ENCODE data around the gene NTN5.

The NTN5 gene

DNA sequence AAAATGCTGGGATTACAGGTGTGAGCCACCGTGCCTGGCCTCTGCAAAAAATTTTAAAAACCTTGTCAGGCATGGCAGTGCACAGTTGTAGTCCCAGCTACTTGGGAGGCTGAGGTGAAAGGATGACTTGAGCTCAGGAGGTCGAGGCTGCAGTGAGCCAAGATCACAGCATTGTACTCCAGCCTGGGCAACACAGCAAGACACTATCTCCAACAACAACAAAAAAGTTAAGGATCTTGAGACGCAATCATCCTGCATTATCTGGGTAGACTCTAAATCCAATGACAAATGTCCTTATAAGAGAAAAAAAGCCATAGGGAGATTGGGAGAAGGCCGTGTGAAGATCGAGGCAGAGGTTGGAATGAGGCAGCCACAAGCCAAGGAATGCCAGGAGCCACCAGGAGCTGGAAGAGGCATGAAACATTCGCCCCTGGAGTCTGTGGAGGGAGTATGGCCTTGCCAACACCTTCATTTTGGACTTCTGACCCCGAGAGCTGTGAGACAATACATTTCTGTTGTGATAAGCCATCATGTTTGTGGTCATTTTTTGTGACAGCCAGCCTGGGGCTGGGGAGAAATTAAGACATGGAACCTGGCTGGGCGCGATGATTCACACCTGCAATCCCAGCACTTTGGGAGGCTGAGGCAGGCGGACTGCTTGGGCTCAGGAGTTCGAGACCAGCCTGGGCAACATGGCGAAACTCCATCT is 21.7 kb downstream of the NTN5 start:
- ATAC-seq (replicated peaks), result no peak
- no peaks in the 10 kb centered on the region for H3K36me3 Mint-ChIP-seq
- peak overlapping the region; percentile 27 for H3K27ac Mint-ChIP-seq
- no peak for DNase-seq
- H3K4me1 Mint-ChIP-seq, result peaks cover 22 to 26% of the 10 kb centered on the region in 2 donors
- H3K27me3 Mint-ChIP-seq, result no peaks in the 10 kb centered on the region
- no peak overlapping the region for H3K4me3 Mint-ChIP-seq
- H3K9me3 Mint-ChIP-seq, result no peaks in the 10 kb centered on the region

- H3K4me1 Mint-ChIP-seq, result peaks cover 32 to 45% of the 10 kb centered on the region in 2 donors
- no peaks in the 10 kb centered on the region for H3K36me3 Mint-ChIP-seq
- no peak for ATAC-seq (replicated peaks)
- no peaks in the 10 kb centered on the region for H3K27me3 Mint-ChIP-seq
- H3K27ac Mint-ChIP-seq, result peak overlapping the region; percentile 60
- H3K9me3 Mint-ChIP-seq, result no peaks in the 10 kb centered on the region
- peak overlapping the region in 1 of 2 donors; percentile 19 for H3K4me3 Mint-ChIP-seq
- no peak for DNase-seq
These were observed 24.7 kb downstream of the NTN5 start for GRCh38 chr19:48648134-48648533.

DNA sequence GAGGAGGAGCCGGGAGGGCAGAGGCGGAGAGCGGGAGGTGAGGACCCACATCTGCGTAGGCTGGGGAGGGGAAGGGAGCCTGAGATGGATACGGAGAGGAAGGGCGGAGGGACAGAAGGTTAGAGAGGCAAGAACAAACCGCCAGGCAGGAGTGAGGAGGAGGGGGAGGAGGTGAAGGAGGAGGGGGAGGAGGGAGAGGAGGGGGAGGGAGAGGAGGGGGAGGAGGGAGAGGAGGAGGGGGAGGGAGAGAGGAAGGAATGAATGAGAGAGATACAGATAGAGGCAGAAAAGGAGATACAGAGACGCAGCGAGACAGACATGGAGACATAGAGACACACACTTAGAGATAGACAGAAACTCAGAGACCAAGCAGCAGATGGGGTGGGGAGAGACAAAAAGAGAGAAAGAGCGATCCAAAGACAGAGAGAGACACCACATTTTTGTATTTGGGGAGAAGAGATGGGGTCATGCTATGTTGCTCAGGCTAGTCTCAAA is 26.0 kb downstream of the NTN5 start:
- Mint-ChIP-seq H3K27me3 (no peaks in the 10 kb centered on the region), H3K4me1 (peaks cover 30 to 38% of the 10 kb centered on the region in 2 donors), H3K36me3 (no peaks in the 10 kb centered on the region), H3K27ac (peak overlapping the region; percentile 53), H3K4me3 (peak overlapping the region; percentile 80 to 89), H3K9me3 (no peaks in the 10 kb centered on the region)
- ATAC-seq (replicated peaks) (no peak), DNase-seq (no peak)

GRCh38 chr19:48646001-48646721 is 26.7 kb downstream of the NTN5 start, which contains the start of gene CA11:
Gene CA11 (minus strand): TSS chr19:48646187. CDS start chr19:48645632, 555 bp downstream.
- H3K27me3 Mint-ChIP-seq, result no peaks in the 10 kb centered on the region
- H3K4me1 Mint-ChIP-seq, result peaks cover 28 to 38% of the 10 kb centered on the region in 2 donors
- DNase-seq, result peak; percentile 91
- peak within 1 kb of the TSS; percentile 80 to 89 for H3K4me3 Mint-ChIP-seq
- H3K9me3 Mint-ChIP-seq, result no peaks in the 10 kb centered on the region
- peak within 1 kb of the TSS; percentile 72 for H3K27ac Mint-ChIP-seq
- peak; percentile 80 to 86 for ATAC-seq (replicated peaks)
- peaks cover 0 to 2% of the 10 kb centered on the region in 2 donors for H3K36me3 Mint-ChIP-seq

- Mint-ChIP-seq H3K9me3 (no peaks in the 10 kb centered on the region), H3K27me3 (no peaks in the 10 kb centered on the region), H3K4me1 (peaks cover 25 to 38% of the 10 kb centered on the region in 2 donors), H3K27ac (peak overlapping the region; percentile 72), H3K4me3 (peak overlapping the region; percentile 80 to 89), H3K36me3 (peaks cover 0 to 2% of the 10 kb centered on the region in 2 donors)
- DNase-seq (no peak), ATAC-seq (replicated peaks) (no peak)
These were observed 27.2 kb downstream of the NTN5 start for GRCh38 chr19:48645620-48646000.

- Mint-ChIP-seq H3K4me3 (peak overlapping the region; percentile 80 to 89), H3K9me3 (no peaks in the 10 kb centered on the region), H3K27me3 (no peaks in the 10 kb centered on the region), H3K27ac (peak overlapping the region; percentile 72), H3K4me1 (peaks cover 26 to 39% of the 10 kb centered on the region in 2 donors), H3K36me3 (peaks cover 0 to 3% of the 10 kb centered on the region in 2 donors)
- ATAC-seq (replicated peaks) (peak; percentile 77 to 81), DNase-seq (peak; percentile 62)
These were observed 27.8 kb downstream of the NTN5 start for GRCh38 chr19:48644839-48645619.

DNA sequence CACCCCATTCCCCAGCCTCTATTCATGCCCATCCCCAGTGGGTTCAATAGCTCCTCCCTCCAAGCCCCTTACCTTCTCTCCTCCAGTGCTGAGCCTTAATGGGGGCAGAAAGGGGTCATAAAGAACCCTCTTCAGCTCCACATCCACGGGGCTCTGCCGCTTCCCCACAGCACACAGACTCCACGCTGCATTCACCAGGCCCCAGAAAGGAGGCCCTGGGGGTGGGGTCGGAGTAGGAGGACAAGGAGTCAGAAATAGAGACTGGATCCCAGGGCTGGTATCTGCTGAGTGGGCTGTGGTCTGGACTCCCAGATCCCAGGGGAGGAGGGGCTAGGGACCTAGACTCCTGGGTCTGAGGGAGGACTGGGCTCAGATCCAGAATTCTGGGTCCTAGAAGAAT is 28.5 kb downstream of the NTN5 start:
- H3K4me1 Mint-ChIP-seq, result peaks cover 30 to 40% of the 10 kb centered on the region in 2 donors
- no peak overlapping the region for H3K27ac Mint-ChIP-seq
- H3K27me3 Mint-ChIP-seq, result no peaks in the 10 kb centered on the region
- no peak for ATAC-seq (replicated peaks)
- H3K36me3 Mint-ChIP-seq, result peaks cover 0 to 5% of the 10 kb centered on the region in 2 donors
- no peaks in the 10 kb centered on the region for H3K9me3 Mint-ChIP-seq
- no peak for DNase-seq
- no peak overlapping the region for H3K4me3 Mint-ChIP-seq

GRCh38 chr19:48642862-48643261 is 30.0 kb downstream of the NTN5 start:
- H3K9me3 Mint-ChIP-seq, result peaks cover 8 to 9% of the 10 kb centered on the region in 2 donors
- peaks cover 38 to 52% of the 10 kb centered on the region in 2 donors for H3K4me1 Mint-ChIP-seq
- H3K27ac Mint-ChIP-seq, result peak overlapping the region; percentile 81
- DNase-seq (no peak), ATAC-seq (replicated peaks) (no peak)
- H3K4me3 Mint-ChIP-seq, result no peak overlapping the region
- no peaks in the 10 kb centered on the region for H3K27me3 Mint-ChIP-seq
- H3K36me3 Mint-ChIP-seq, result peaks cover 3 to 16% of the 10 kb centered on the region in 2 donors

- Mint-ChIP-seq H3K27ac (no peak overlapping the region), H3K27me3 (no peaks in the 10 kb centered on the region), H3K4me3 (no peak overlapping the region), H3K4me1 (peaks cover 36 to 53% of the 10 kb centered on the region in 2 donors), H3K36me3 (peaks cover 3 to 16% of the 10 kb centered on the region in 2 donors), H3K9me3 (peaks cover 8 to 9% of the 10 kb centered on the region in 2 donors)
- ATAC-seq (replicated peaks), result no peak
- no peak for DNase-seq
These were observed 31.0 kb downstream of the NTN5 start for GRCh38 chr19:48641850-48642249.

DNA sequence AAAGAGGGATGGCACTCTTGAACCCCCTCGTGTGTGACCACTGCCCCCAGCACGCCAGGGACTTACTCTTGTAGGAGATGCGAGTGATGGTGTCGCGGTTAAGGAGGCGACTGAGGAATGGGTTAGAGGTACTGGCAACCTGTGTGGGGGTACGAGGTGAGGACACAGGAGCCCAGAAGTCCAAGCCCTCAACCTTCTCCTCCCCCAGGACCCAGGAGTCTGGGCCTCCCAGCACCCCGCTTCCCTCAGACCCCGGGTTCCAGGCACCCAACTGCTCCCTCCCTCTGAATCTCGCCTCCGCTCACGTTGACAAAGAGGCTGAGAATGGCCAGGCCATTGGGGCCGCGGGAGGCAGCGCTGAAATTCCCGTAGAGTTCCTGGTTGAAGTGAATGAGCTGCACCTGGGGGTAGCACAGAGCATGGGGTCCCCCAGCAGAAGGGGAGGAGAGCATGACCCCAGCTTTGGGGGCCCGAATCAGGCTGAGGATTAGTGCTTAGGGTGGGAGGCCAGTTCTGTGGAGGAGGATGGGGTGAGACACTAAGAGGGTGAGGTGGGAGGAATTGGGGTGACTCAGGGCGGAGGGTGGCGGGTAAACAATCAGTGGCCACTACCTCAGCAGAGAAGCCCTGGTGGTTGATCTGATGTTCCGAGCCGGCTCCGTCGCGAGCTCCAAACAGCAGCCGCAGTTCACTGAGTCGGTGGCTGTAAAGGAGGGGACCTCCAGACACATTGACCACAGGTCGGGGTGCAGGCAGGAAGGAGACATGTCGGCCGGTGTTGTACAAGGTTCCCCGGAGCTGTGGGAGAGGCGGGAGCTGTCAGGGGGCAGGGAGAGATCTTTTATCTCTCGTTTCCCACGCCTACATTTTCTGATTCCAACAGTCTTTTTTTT is 33.1 kb downstream of the NTN5 start:
- Mint-ChIP-seq H3K27me3 (no peaks in the 10 kb centered on the region), H3K4me3 (peak overlapping the region; percentile 58 to 92), H3K9me3 (peaks cover 8 to 9% of the 10 kb centered on the region in 2 donors), H3K27ac (peak overlapping the region; percentile 99), H3K4me1 (peaks cover 33 to 49% of the 10 kb centered on the region in 2 donors), H3K36me3 (peaks cover 5 to 16% of the 10 kb centered on the region in 2 donors)
- no peak for ATAC-seq (replicated peaks)
- DNase-seq, result no peak

GRCh38 chr19:48638831-48639381 is 33.9 kb downstream of the NTN5 start:
- H3K36me3 Mint-ChIP-seq, result peaks cover 5 to 16% of the 10 kb centered on the region in 2 donors
- H3K9me3 Mint-ChIP-seq, result peaks cover 8 to 9% of the 10 kb centered on the region in 2 donors
- peaks cover 35 to 51% of the 10 kb centered on the region in 2 donors for H3K4me1 Mint-ChIP-seq
- no peaks in the 10 kb centered on the region for H3K27me3 Mint-ChIP-seq
- peak overlapping the region; percentile 99 for H3K27ac Mint-ChIP-seq
- no peak for ATAC-seq (replicated peaks)
- peak overlapping the region; percentile 88 to 92 for H3K4me3 Mint-ChIP-seq
- no peak for DNase-seq

GRCh38 chr19:48637948-48638830 is 34.6 kb downstream of the NTN5 start:
- ATAC-seq (replicated peaks), result peak; percentile 30 to 44
- Mint-ChIP-seq H3K27me3 (no peaks in the 10 kb centered on the region), H3K4me1 (peaks cover 40 to 58% of the 10 kb centered on the region in 2 donors), H3K4me3 (peak overlapping the region; percentile 88 to 92), H3K27ac (peak overlapping the region; percentile 99), H3K36me3 (peaks cover 5 to 16% of the 10 kb centered on the region in 2 donors), H3K9me3 (peaks cover 8 to 9% of the 10 kb centered on the region in 2 donors)
- DNase-seq, result peak; percentile 77

Data from stimulated activated naive B cell treated with anti-CD40 and anti-IgM and Interleukin-4, amounts not matched to agents 10 μg/mL and 1 μg/mL and 100 μg/mL, for 72 hours (primary cell).